Keratinocyte (primary cell): Measurements from ENCODE around the gene ATL2.

Source experiments
- CTCF ChIP-seq, 3 experiments: IDR thresholded peaks in 1 of 3; conservative IDR thresholded peaks in 1 of 3; optimal IDR thresholded peaks in 1 of 3; 2 replicates in 2 of 3; 3 replicates in 1 of 3; pipeline versions ENCODE3 to v1.5.1; 2011; ENCODE audit warnings: low read length in 3 of 3, mild to moderate bottlenecking in 3 of 3, moderate library complexity in 2 of 3, control low read depth in 1 of 3, inconsistent platforms in 1 of 3; ENCODE audit not compliant: insufficient read depth in 2 of 3; ENCODE audit errors: extremely low read depth in 1 of 3
- EZH2 ChIP-seq: IDR thresholded peaks from one replicate; pipeline ENCODE4 v1.6.1; 2012; ENCODE audit warnings: inconsistent platforms, mild to moderate bottlenecking, low read length, moderate library complexity

- TF ChIP-seq EZH2 = no peak
- no peak for TF ChIP-seq CTCF (optimal IDR thresholded peaks at IDR 0.05 in 1 of 3, IDR thresholded peaks at IDR 0.05 in 1 of 3, conservative IDR thresholded peaks at IDR 0.05 in 1 of 3; ENCODE audit: extremely low read depth in 1 of 3, insufficient read depth in 2 of 3, low read length in 3 of 3)
Measured at GRCh38 chr2:38374984-38375383, 2.1 kb downstream of the ATL2 start.
